Nucleus accumbens (tissue), 56 donors: ENCODE measurements around the gene LNP1.
"Not testable (repeated sequence)": the region's sequence is repeated elsewhere in the genome, so short reads cannot be mapped to it uniquely, and the experiment has no call there.

Experiments
- DNase-seq, 56 donors: peaks; one replicate each; lab custom pipeline; 2025; lab: John Stamatoyannopoulos, UW

LNP1 gene, protein sequence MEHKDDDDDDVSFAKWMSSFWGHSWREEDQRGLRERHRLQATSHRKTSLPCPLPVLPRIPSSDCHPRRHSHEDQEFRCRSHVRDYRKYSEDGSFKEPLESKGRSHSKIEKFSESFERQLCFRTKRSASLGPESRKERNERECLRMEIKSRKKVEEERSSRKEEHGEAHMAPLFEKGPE

DNA sequence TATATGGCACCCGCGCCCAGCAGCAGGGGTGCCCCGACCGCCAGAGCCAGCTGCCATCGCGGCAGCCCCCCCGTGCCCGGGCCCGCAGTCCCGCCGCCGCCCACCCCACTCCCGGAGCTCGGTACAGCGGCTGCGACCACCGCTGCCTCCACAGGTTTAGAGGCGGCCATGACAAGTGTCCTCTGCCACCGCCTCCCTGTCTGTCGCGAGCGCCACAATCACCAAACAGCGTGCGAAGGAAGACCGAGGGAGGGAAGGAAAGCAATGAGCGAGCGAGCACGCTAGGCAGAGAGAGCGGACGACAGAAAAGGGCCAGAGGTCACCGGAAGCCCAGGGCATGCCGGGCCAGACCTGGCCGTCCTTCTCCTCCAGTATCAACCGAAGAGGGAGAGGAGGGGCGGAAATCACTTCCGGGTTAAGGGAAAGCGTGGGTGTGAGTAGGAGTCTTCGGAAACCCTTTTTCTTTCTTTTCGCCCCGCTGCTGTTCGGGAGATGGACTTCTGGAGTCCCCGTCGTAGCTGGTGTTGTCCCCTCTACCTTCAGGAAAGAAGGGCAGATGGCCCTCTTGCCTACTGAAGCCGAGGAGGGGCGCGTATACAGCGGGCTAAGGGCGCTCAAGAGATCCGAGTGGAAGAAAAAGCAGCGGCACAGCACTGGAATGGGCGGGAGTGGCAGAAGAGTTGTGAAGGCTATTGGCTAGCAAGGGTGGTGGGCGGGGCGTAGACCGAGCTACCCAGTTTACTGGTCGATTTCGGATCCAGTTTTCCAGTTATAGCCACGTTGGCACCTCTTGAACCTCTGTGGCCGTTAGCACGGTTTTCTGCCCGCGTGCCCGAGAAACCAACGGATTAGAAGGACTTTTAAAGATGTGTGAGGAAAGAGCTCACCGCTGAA is at the start of gene LNP1, which contains the start of gene TOMM70:
Gene LNP1 (plus strand): TSS at position 760 of the 894 bp plus-strand sequence. CDS start 28,191 bp downstream, outside the sequence.
Gene TOMM70 (minus strand): TSS at position 310 of the 894 bp plus-strand sequence. CDS start 140 bp downstream, at position 170.
- peak; percentile 83 to 99 (median 96) for DNase-seq

GRCh38 chr3:100351770-100352169 is 49.6 kb upstream of the LNP1 start:
- not testable (repeated sequence) for DNase-seq

- DNase-seq: no peak
Observed at GRCh38 chr3:100352296-100353231, 48.8 kb upstream of the LNP1 start.

- DNase-seq: no peak
Observed at GRCh38 chr3:100354850-100355249, 46.5 kb upstream of the LNP1 start.

GRCh38 chr3:100358413-100358812 is 42.9 kb upstream of the LNP1 start:
- no peak for DNase-seq

DNA sequence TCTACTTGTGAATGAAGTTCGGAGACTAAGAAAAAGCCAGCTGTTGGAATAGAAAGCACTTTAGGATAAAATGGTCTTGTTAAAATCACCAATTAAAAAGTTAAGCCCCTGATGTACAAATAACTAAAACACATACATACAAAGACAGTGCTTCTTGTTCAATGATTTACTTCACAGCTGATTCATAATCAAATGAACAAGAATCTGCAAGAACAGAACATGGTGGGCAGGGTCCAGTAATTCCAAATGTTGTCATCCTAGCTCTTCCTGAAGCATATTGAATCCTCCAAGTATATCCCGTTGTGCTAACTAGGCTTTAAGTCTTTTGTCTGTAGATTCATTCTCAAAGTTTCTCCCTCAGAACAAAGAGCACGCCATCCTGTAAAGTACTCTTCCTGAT is 42.3 kb upstream of the LNP1 start:
- no peak for DNase-seq

DNA sequence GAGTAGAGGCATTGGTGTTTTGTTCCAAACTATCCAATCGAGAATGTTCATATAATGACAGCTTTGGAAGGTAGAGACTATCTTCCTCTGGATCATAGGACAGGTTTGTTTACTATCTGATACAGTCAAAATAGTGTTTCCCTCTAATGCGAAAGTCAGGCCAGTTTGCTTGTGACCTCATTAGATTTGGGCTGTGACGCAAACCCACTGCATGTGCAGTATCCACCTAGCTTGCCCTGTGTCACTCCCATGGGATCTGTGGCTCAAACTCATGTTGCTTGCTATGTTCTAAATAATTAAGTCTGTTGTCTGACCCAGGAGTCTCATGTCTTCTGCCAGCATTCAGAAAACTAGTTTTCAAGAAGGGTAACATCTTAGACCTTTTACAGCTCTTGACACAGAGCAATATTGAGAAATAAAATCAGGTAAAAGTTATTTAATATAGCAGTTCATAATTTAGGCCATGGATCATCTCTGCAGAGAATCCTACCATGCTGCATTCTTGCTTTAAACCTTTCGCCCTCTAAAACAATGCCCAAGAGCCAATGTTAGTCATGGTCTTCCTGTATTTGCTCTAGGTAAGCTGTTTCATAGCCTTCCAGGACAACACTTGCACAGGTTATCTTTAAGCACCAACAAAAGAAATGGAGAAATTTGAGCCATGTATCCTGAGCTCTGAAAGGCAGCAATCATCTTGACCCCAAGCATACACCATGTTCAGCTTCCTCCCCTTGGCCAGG is 40.4 kb upstream of the LNP1 start:
- DNase-seq: no peak

GRCh38 chr3:100361897-100362296 is 39.4 kb upstream of the LNP1 start:
- no peak for DNase-seq

- no peak for DNase-seq
Observed at GRCh38 chr3:100364421-100364820, 36.9 kb upstream of the LNP1 start.

- no peak for DNase-seq
Observed at GRCh38 chr3:100366424-100366823, 34.9 kb upstream of the LNP1 start.

DNA sequence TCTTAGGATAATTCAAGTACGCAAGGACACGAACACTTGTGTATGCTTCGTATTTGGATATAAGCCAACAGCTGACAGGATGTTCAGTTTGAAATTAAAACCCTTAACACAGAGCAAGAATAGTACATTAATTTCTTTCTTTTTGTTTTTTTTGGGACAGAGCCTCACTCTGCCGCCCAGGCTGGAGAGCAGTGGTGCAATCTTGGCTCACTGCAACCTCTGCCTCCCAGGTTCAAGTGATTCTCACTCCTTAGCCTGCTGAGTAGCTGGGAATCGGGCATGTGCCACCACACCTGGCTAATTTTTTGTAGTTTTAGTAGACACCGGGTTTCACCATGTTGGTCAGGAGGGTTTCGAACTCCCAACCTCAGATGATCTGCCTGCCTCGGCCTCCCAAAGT is 32.9 kb upstream of the LNP1 start:
- DNase-seq: no peak

- no peak for DNase-seq
Observed at GRCh38 chr3:100370756-100371155, 30.6 kb upstream of the LNP1 start.

DNA sequence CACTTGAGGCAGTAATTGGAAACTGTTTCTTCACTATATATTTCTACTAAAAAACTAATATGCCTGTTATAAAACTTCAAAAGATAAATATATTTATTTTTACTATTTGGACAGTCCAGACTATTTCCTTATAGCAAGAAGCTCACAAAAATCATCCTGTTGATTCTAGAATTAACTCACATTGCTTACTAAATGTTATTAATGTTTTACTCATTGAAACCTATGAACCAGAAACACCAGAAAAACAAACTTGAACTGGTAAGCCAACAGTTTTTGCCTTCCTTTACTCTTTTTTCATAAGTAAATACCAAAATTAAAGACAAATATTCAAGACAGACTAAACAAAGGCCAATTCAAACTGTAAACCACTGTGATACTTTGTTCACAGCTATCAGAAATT is 26.8 kb upstream of the LNP1 start:
- DNase-seq: no peak

DNA sequence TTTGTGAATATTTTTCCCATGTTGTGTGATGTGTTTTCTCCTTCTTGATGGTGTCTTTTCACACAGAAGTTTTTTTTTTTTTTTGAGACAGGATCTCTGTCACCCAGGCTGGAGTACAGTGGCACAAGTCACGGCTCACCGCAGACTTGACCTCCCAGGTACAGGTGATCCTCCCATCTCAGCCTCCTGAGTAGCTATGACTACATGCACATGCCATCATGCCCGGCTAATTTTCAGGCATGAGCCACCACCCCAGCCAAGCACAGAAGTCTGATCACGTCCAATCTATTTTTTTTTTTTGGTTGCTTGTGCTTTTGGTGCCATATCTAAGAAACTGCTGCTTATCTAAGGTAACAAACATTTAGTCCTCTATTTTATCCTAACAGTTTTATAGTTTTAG is 25.0 kb upstream of the LNP1 start:
- DNase-seq: no peak

- DNase-seq: no peak
Observed at GRCh38 chr3:100384733-100385525, 16.4 kb upstream of the LNP1 start.

GRCh38 chr3:100386437-100387074 is 14.8 kb upstream of the LNP1 start:
- DNase-seq: no peak

GRCh38 chr3:100389025-100389424 is 12.3 kb upstream of the LNP1 start:
- DNase-seq: no peak

DNA sequence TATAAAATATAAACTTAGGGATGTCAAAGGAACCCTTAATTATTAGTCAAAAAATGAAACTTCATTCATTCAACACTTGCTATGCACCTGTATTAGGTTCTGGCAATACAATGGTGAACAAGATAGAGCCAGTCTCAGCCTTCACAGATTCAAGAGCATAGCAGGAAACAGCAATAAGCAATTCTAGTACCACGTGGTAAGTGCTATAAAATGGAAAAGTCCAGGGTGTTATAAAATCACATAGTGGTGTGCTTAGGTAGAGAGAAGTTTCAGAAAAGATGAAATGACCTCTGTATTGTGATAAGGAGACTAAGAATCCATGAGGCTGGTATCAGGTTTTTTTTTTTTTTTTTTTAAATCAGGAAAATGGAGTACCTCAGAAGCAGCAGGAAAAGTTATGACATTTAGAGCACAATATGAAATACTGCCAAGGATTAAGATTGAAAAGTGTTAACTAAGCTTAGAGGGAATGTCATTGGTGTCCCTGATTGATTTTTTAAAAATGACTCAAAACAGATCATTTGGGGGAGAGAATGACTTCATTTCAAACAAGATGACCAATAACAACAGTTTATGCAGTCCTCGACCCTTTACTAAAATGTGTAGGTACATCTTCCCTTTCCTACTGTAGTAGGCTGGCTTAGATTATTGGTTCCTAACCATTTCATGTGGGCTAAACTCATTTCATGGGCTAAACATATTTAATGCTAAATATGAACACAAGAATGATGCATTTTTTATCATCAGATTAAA is 5.5 kb upstream of the LNP1 start:
- DNase-seq: no peak
